Measurements from ENCODE around the gene PORCN.

- no peak for TF ChIP-seq CTCF (IDR thresholded peaks at IDR 0.05)
- TF ChIP-seq POLR2A (IDR thresholded peaks at IDR 0.05; ENCODE audit: low read depth): no peak
- TF ChIP-seq EP300 (IDR thresholded peaks at IDR 0.05): no peak
- no peak for TF ChIP-seq POLR2AphosphoS5 (IDR thresholded peaks at IDR 0.05)
Observed at GRCh38 chrX:48559636-48560035, 50.8 kb downstream of the PORCN start.
